Stimulated activated CD4-positive, alpha-beta T cell treated with anti-CD3 and anti-CD28 coated beads, Interleukin-12 subunit alpha, Interleukin-12 subunit beta, amount 100 ng/mL, for 4 hours (primary cell): Measurements from ENCODE around the gene SMPDL3A.

Experiments
- DNase-seq: peaks from one replicate; pipeline ENCODE4 v3.0.0-alpha.2; 2020

Gene SMPDL3A

GRCh38 chr6:122806291-122806690, 17.2 kb downstream of the SMPDL3A start:
- DNase-seq, result no peak

- no peak for DNase-seq
These were observed 19.2 kb downstream of the SMPDL3A start for GRCh38 chr6:122808121-122808885.

- no peak for DNase-seq
These were observed 19.9 kb downstream of the SMPDL3A start for GRCh38 chr6:122809001-122809400.

GRCh38 chr6:122809691-122810090, 20.6 kb downstream of the SMPDL3A start:
- no peak for DNase-seq

- DNase-seq, result no peak
These were observed 21.1 kb downstream of the SMPDL3A start for GRCh38 chr6:122810189-122810588.

- DNase-seq, result no peak
These were observed 28.3 kb downstream of the SMPDL3A start for GRCh38 chr6:122817358-122817757.

- DNase-seq, result no peak
These were observed 28.7 kb downstream of the SMPDL3A start for GRCh38 chr6:122817766-122818165.

- DNase-seq, result no peak
These were observed 29.8 kb downstream of the SMPDL3A start for GRCh38 chr6:122818866-122819265.

GRCh38 chr6:122821095-122821494, 32.0 kb downstream of the SMPDL3A start:
- no peak for DNase-seq

- DNase-seq, result no peak
These were observed 36.1 kb downstream of the SMPDL3A start for GRCh38 chr6:122825163-122825562.

GRCh38 chr6:122829456-122829855, 40.4 kb downstream of the SMPDL3A start:
- DNase-seq, result no peak

GRCh38 chr6:122831511-122831910, 42.5 kb downstream of the SMPDL3A start:
- no peak for DNase-seq

- DNase-seq, result no peak
These were observed 43.4 kb downstream of the SMPDL3A start for GRCh38 chr6:122832459-122832858.

- no peak for DNase-seq
These were observed 44.0 kb downstream of the SMPDL3A start for GRCh38 chr6:122833021-122833491.

GRCh38 chr6:122838060-122838780, 49.2 kb downstream of the SMPDL3A start:
- DNase-seq, result no peak

GRCh38 chr6:122839472-122839871, 50.4 kb downstream of the SMPDL3A start:
- DNase-seq, result peak; percentile 24

- DNase-seq, result no peak
These were observed 50.8 kb downstream of the SMPDL3A start for GRCh38 chr6:122839906-122840305.

- DNase-seq, result no peak
These were observed 56.4 kb downstream of the SMPDL3A start for GRCh38 chr6:122845464-122845863.

GRCh38 chr6:122845916-122846612, 57.0 kb downstream of the SMPDL3A start:
- DNase-seq, result no peak

GRCh38 chr6:122853259-122853995, 64.4 kb downstream of the SMPDL3A start:
- DNase-seq, result no peak
